ENCODE data around the gene MYOM1.

DNA sequence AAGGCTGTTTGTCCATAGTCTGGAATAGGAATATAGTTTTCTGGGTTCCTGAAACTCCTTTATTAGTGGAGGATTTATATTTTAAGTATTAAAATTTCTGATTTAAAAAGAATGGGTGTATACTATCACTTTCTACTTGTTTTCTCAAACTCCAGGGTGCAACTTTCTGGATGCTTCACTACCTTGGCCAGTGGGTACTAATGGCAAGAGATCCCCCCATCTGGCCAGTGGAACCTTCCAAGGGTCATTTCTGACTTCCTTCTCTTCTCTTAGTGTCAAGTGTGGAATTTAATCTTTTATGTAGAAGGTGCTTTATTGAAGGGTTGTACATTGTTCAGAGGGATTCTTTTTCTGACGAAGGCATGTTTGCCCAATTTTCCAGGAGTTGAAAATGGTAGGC lies 120.4 kb downstream of the MYOM1 start:
- TF ChIP-seq GATA3 (IDR thresholded peaks at IDR 0.05; ENCODE audit: low read depth, low read length), result no peak
- no peak for TF ChIP-seq GATA2 (IDR thresholded peaks at IDR 0.05; ENCODE audit: low read depth, low read length)

Measured in SH-SY5Y (cell line).